ENCODE data around the gene TMEM220. TPM values are rescaled to one million over a fixed set of nuclear protein-coding genes. Genes with fewer than 3 reads are reported as not detected.

The TMEM220 gene
- total and polyA plus RNA-seq, 2 of the 4 experiments (the other 2 are of a cell fraction) = 1.1 to 1.9 TPM

DNA sequence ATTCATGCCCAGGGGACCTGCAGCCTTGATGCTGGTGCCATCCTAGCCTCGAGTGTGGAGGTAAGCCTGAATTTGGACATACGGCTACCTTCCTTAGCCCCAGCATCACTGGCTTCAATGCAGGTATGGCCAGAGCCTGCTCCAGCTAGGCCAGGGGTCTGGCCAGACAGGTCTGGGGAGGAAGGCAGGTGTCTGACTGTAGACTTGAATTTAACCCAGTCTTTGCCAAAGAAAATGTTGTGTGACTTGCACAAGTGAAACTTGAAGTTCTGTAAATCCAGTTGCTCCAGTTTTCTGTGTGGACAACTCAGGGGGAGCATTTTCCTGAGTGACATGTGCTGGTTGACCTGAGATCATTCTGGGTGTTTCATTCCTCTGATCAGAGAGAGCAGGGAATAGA, 41.3 kb upstream of the TMEM220 start:
- Histone ChIP-seq H3K56ac (ENCODE audit: extremely low read depth, insufficient read depth, low read length) (no peak overlapping the region), H3K4me1 (ENCODE audit: control insufficient read depth, insufficient read depth, low read length) (no peaks in the 10 kb centered on the region), H2BK5ac (ENCODE audit: low read depth, low read length, poor library complexity, severe bottlenecking) (no peak overlapping the region), H4K5ac (ENCODE audit: low read depth, low read length) (no peak overlapping the region), H3K79me1 (ENCODE audit: low read depth in 1 of 2, low read length in 2 of 2) (no peaks in the 10 kb centered on the region), H3K27me3 (ENCODE audit: control insufficient read depth, insufficient read depth, low read length) (no peaks in the 10 kb centered on the region), H3K9me1 (ENCODE audit: insufficient read depth, low read length) (no peaks in the 10 kb centered on the region), H2AK9ac (replicated peaks; ENCODE audit: low read depth, low read length, poor library complexity) (no peak overlapping the region), H3K4ac (ENCODE audit: low read depth, low read length) (no peak overlapping the region), H2BK20ac (ENCODE audit: low read depth, low read length) (no peak overlapping the region), H3K18ac (ENCODE audit: low read depth, low read length) (no peak overlapping the region), H3K9ac (ENCODE audit: low read depth, low read length) (no peak overlapping the region), H4K20me1 (ENCODE audit: insufficient read depth, low read length) (no peaks in the 10 kb centered on the region), H4K91ac (ENCODE audit: insufficient read depth, low read depth, low read length) (no peak overlapping the region), H3K4me3 (ENCODE audit: insufficient read depth, low read depth, low read length) (no peak overlapping the region), H4K8ac (ENCODE audit: low read depth in 2 of 2, low read length in 2 of 2) (no peak overlapping the region), H3K14ac (replicated peaks; ENCODE audit: low read depth, low read length) (no peak overlapping the region), H2AK5ac (ENCODE audit: low read depth, low read length) (no peak overlapping the region), H3K23ac (ENCODE audit: low read depth, low read length) (no peak overlapping the region), H2BK120ac (ENCODE audit: low read depth, low read length) (no peak overlapping the region), H3K4me2 (ENCODE audit: low read depth, low read length) (no peak overlapping the region), H3K9me3 (ENCODE audit: control insufficient read depth, insufficient read depth, low read length) (no peaks in the 10 kb centered on the region; the same call in 1 of the 2 replicates), H3K27ac (ENCODE audit: insufficient read depth, low read length) (no peak overlapping the region), H2AFZ (replicated peaks; ENCODE audit: low read length, poor library complexity) (no peak overlapping the region), H2BK15ac (ENCODE audit: low read depth, low read length) (no peak overlapping the region), H3K36me3 (ENCODE audit: control insufficient read depth, insufficient read depth, low read length) (no peaks in the 10 kb centered on the region)
- in situ Hi-C loops (cut with MboI; ENCODE audit: low sequenced_read_pairs) (no loop called here), dilution Hi-C loops (cut with HindIII; ENCODE audit: low sequenced_read_pairs, unreplicated experiment) (no loop called here), intact Hi-C loops (cut with micrococcal nuclease) (no loop called here)
- WGBS, 2 experiments (ENCODE audit: extremely low coverage in 2 of 2, insufficient read length in 1 of 2) = no CpG with 5 or more reads among the region's 2 CpGs
- ChIA-PET CTCF (interaction anchor here (0.6 kb wide), 1 partner anchor 35 kb away, joined by 3 read pairs; no protein-coding TSS in a partner anchor), POLR2A (ENCODE audit: unreplicated experiment) (no interaction called here)
- BruUV-seq (replicated peaks) = no TSS peak
- ATAC-seq (ENCODE audit: low read depth) (no peak), DNase-seq (no peak)
- TF ChIP-seq, protein P1, sequence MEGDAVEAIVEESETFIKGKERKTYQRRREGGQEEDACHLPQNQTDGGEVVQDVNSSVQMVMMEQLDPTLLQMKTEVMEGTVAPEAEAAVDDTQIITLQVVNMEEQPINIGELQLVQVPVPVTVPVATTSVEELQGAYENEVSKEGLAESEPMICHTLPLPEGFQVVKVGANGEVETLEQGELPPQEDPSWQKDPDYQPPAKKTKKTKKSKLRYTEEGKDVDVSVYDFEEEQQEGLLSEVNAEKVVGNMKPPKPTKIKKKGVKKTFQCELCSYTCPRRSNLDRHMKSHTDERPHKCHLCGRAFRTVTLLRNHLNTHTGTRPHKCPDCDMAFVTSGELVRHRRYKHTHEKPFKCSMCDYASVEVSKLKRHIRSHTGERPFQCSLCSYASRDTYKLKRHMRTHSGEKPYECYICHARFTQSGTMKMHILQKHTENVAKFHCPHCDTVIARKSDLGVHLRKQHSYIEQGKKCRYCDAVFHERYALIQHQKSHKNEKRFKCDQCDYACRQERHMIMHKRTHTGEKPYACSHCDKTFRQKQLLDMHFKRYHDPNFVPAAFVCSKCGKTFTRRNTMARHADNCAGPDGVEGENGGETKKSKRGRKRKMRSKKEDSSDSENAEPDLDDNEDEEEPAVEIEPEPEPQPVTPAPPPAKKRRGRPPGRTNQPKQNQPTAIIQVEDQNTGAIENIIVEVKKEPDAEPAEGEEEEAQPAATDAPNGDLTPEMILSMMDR (conservative IDR thresholded peaks at IDR 0.05; ENCODE audit: low read depth, low read length) = no peak

All from IMR-90 (cell line).